Measurements from ENCODE around the gene PWWP2A.
"Not testable (repeated sequence)": the region's sequence is repeated elsewhere in the genome, so short reads cannot be mapped to it uniquely, and the experiment has no call there.

The PWWP2A gene

GRCh38 chr5:160119142-160119904 is at the start of gene PWWP2A:
PWWP2A (minus strand) TSS chr5:160119450; CDS start chr5:160119388, 62 bp downstream.
- DNase-seq, result peak; percentile 98

GRCh38 chr5:160167624-160168165 is 48.4 kb upstream of the PWWP2A start:
- DNase-seq, result no peak

GRCh38 chr5:160166973-160167623 is 47.8 kb upstream of the PWWP2A start:
- no peak for DNase-seq

- no peak for DNase-seq
Measured at GRCh38 chr5:160166069-160166972, 47.1 kb upstream of the PWWP2A start.

GRCh38 chr5:160165137-160166068 is 46.2 kb upstream of the PWWP2A start:
- no peak for DNase-seq

- DNase-seq, result no peak
Measured at GRCh38 chr5:160162910-160163309, 43.7 kb upstream of the PWWP2A start.

- no peak for DNase-seq
Measured at GRCh38 chr5:160161626-160162025, 42.4 kb upstream of the PWWP2A start.

GRCh38 chr5:160160875-160161274 is 41.6 kb upstream of the PWWP2A start:
- DNase-seq, result not testable (repeated sequence)

- DNase-seq, result no peak
Measured at GRCh38 chr5:160159991-160160792, 40.9 kb upstream of the PWWP2A start.

- no peak for DNase-seq
Measured at GRCh38 chr5:160158087-160158486, 38.8 kb upstream of the PWWP2A start.

- DNase-seq, result no peak
Measured at GRCh38 chr5:160155017-160155750, 35.9 kb upstream of the PWWP2A start.

- no peak for DNase-seq
Measured at GRCh38 chr5:160152901-160153300, 33.7 kb upstream of the PWWP2A start.

- no peak for DNase-seq
Measured at GRCh38 chr5:160152287-160152686, 33.0 kb upstream of the PWWP2A start.

GRCh38 chr5:160151017-160151416 is 31.8 kb upstream of the PWWP2A start:
- no peak for DNase-seq

GRCh38 chr5:160150381-160150780 is 31.1 kb upstream of the PWWP2A start:
- DNase-seq, result no peak

GRCh38 chr5:160144436-160144835 is 25.2 kb upstream of the PWWP2A start:
- DNase-seq, result not testable (repeated sequence)

GRCh38 chr5:160134332-160134731 is 15.1 kb upstream of the PWWP2A start:
- DNase-seq, result no peak

GRCh38 chr5:160133918-160134304 is 14.7 kb upstream of the PWWP2A start:
- DNase-seq, result no peak

GRCh38 chr5:160133071-160133917 is 14.0 kb upstream of the PWWP2A start:
- DNase-seq, result no peak
